ENCODE measurements around the gene PEAR1. TPM values are rescaled to one million over a fixed set of nuclear protein-coding genes. Genes with fewer than 3 reads are reported as not detected.

Gene PEAR1
- total RNA-seq, 6 donors from 2014 or later = 8.4 to 33.5 (median 13.7) TPM

GRCh38 chr1:156959925-156960324 lies 66.4 kb downstream of the PEAR1 start:
- no peak for TF ChIP-seq CTCF (IDR thresholded peaks at IDR 0.05)
- TF ChIP-seq POLR2A (IDR thresholded peaks at IDR 0.05) = no peak
- TF ChIP-seq EP300 (IDR thresholded peaks at IDR 0.05) = no peak
- no peak for TF ChIP-seq POLR2AphosphoS5 (IDR thresholded peaks at IDR 0.05)
- Histone ChIP-seq H3K27me3 (no peaks in the 10 kb centered on the region), H3K27ac (peak overlapping the region in 1 of 4 donors; percentile 35), H3K4me1 (peaks cover 0 to 13% (median 10%) of the 10 kb centered on the region in 4 donors), H3K9me3 (no peaks in the 10 kb centered on the region), H3K36me3 (peaks cover 34 to 81% (median 60%) of the 10 kb centered on the region in 4 donors), H3K4me3 (no peak overlapping the region)
- DNase-seq (no peak), ATAC-seq (ENCODE audit: low FRiP score in 2 of 2) (no peak)
- WGBS, 2 donors = 86 to 87% methylated on average over 6 of the region's 6 CpGs

GRCh38 chr1:156961709-156962108 lies 68.2 kb downstream of the PEAR1 start:
- WGBS, 2 donors = 61 to 72% methylated on average over 4 of the region's 4 CpGs
- Histone ChIP-seq H3K4me3 (peak overlapping the region in 1 of 4 donors; percentile 6), H3K27ac (no peak overlapping the region), H3K27me3 (no peaks in the 10 kb centered on the region), H3K36me3 (peaks cover 27 to 70% (median 44%) of the 10 kb centered on the region in 4 donors), H3K4me1 (peaks cover 0 to 13% (median 10%) of the 10 kb centered on the region in 4 donors), H3K9me3 (no peaks in the 10 kb centered on the region)
- no peak for ATAC-seq (ENCODE audit: low FRiP score in 2 of 2)
- DNase-seq = no peak
- TF ChIP-seq EP300 (IDR thresholded peaks at IDR 0.05) (no peak), POLR2AphosphoS5 (IDR thresholded peaks at IDR 0.05) (no peak), CTCF (IDR thresholded peaks at IDR 0.05) (no peak), POLR2A (IDR thresholded peaks at IDR 0.05) (no peak)

- Histone ChIP-seq H3K4me1 (peaks cover 0 to 13% (median 10%) of the 10 kb centered on the region in 4 donors), H3K36me3 (peaks cover 22 to 70% (median 35%) of the 10 kb centered on the region in 4 donors), H3K4me3 (peak overlapping the region in 3 of 4 donors; percentile 6 to 30 (median 11)), H3K9me3 (no peaks in the 10 kb centered on the region), H3K27me3 (no peaks in the 10 kb centered on the region), H3K27ac (peak overlapping the region; percentile 51 to 80 (median 64))
- ATAC-seq (ENCODE audit: low FRiP score in 2 of 2) (peak in 1 of 2 donors; percentile 78), DNase-seq (peak in 1 of 2 donors; percentile 58)
- TF ChIP-seq EP300 (IDR thresholded peaks at IDR 0.05) = peak in 1 of 4 donors; percentile 14
- peak in 1 of 2 donors; percentile 61 for TF ChIP-seq POLR2AphosphoS5 (IDR thresholded peaks at IDR 0.05)
- TF ChIP-seq CTCF (IDR thresholded peaks at IDR 0.05) = no peak
- TF ChIP-seq POLR2A (IDR thresholded peaks at IDR 0.05) = peak in 1 of 4 donors; percentile 36
- 39% methylated on average over 3 of the region's 3 CpGs; no CpG with 5 or more reads in 1 of the 2 donors for WGBS, 2 donors
Observed at GRCh38 chr1:156963621-156964020, 70.1 kb downstream of the PEAR1 start.

- ATAC-seq (ENCODE audit: low FRiP score in 2 of 2) (no peak), DNase-seq (no peak)
- no peak for TF ChIP-seq CTCF (IDR thresholded peaks at IDR 0.05)
- no peak for TF ChIP-seq POLR2A (IDR thresholded peaks at IDR 0.05)
- no peak for TF ChIP-seq POLR2AphosphoS5 (IDR thresholded peaks at IDR 0.05)
- TF ChIP-seq EP300 (IDR thresholded peaks at IDR 0.05) = no peak
- H3K27ac ChIP-seq = peak overlapping the region in 2 of 4 donors; percentile 72 to 80
- H3K4me1 ChIP-seq = peaks cover 0 to 13% (median 10%) of the 10 kb centered on the region in 4 donors
- H3K9me3 ChIP-seq = no peaks in the 10 kb centered on the region
- H3K36me3 ChIP-seq = peaks cover 19 to 67% (median 32%) of the 10 kb centered on the region in 4 donors
- WGBS, 2 donors = 93 to 98% methylated on average over 2 of the region's 2 CpGs
- no peak overlapping the region for H3K4me3 ChIP-seq
- H3K27me3 ChIP-seq = no peaks in the 10 kb centered on the region
Observed at GRCh38 chr1:156964441-156964840, 70.9 kb downstream of the PEAR1 start.

Small RNAs within 50 kb of the gene (small RNA-seq; reads per million reads assigned to genes)
- 0 to 0.29 (median 0) reads per million in 4 donors for gene MIR765

Other genes starting within 250 kb of the PEAR1 start
- 10 to 100 TPM; 25.9 to 93.5 (median 34.3) TPM for gene NES, start 216.3 kb upstream of the PEAR1 start, total RNA-seq
- gene CRABP2, start 188.1 kb upstream of the PEAR1 start, total RNA-seq = 1 to 10 TPM in 4 of 6 donors, under 1 TPM in 1, not detected in 1; 0.76 to 8.1 (median 3.9) TPM
- 100 to 1,000 TPM in 1 of 6 donors, 10 to 100 TPM in 5; 23.4 to 131 (median 39.9) TPM for gene METTL25B, start 165.2 kb upstream of the PEAR1 start, total RNA-seq
- gene ISG20L2, start 165.0 kb upstream of the PEAR1 start, total RNA-seq = 10 to 100 TPM; 10.8 to 38.8 (median 22.9) TPM
- gene MRPL24, start 152.6 kb upstream of the PEAR1 start, total RNA-seq = 10 to 100 TPM; 19.6 to 52.5 (median 40.8) TPM
- 100 to 1,000 TPM; 129 to 231 (median 182) TPM for gene HDGF, start 142.0 kb upstream of the PEAR1 start, total RNA-seq
- gene PRCC, start 126.2 kb upstream of the PEAR1 start, total RNA-seq = 10 to 100 TPM; 36.5 to 52.4 (median 40.8) TPM
- 1 to 10 TPM; 2.3 to 8.4 (median 5.0) TPM for gene SH2D2A, start 76.9 kb upstream of the PEAR1 start, total RNA-seq
- gene INSRR, start 34.6 kb upstream of the PEAR1 start, total RNA-seq = under 1 TPM in 2 of 6 donors, not detected in 4; 0.03 to 0.22 TPM
- gene NTRK1, start 32.9 kb upstream of the PEAR1 start, total RNA-seq = 1 to 10 TPM in 3 of 6 donors, under 1 TPM in 1, not detected in 2; 0.30 to 1.4 (median 1.2) TPM
- 10 to 100 TPM in 1 of 6 donors, 1 to 10 TPM in 4, under 1 TPM in 1; 0.49 to 13.9 (median 6.3) TPM for gene LRRC71, start 26.9 kb downstream of the PEAR1 start, total RNA-seq
- gene ARHGEF11, start 152.0 kb downstream of the PEAR1 start, total RNA-seq = 100 to 1,000 TPM in 1 of 6 donors, 10 to 100 TPM in 5; 39.2 to 170 (median 50.9) TPM
- gene ETV3L, start 206.1 kb downstream of the PEAR1 start, total RNA-seq = not detected
- gene ETV3, start 244.7 kb downstream of the PEAR1 start, total RNA-seq = 10 to 100 TPM; 14.7 to 34.8 (median 27.6) TPM